GDM1 (cell line): ENCODE measurements around the gene ATP5MC3.

Experiments
- DNase-seq: peaks from one replicate; lab custom pipeline; 2025; lab: John Stamatoyannopoulos, UW

Gene ATP5MC3

GRCh38 chr2:175167792-175168563 is 13.5 kb downstream of the ATP5MC3 start, which contains the start of gene ATF2:
Gene ATF2 (minus strand): TSS chr2:175168203. CDS start chr2:175136443, 31,760 bp downstream.
- peak; percentile 100 for DNase-seq

- DNase-seq = no peak
Observed at GRCh38 chr2:175167076-175167791, 14.3 kb downstream of the ATP5MC3 start.

- no peak for DNase-seq
Observed at GRCh38 chr2:175166216-175166824, 15.2 kb downstream of the ATP5MC3 start.

GRCh38 chr2:175164235-175164634 is 17.3 kb downstream of the ATP5MC3 start:
- DNase-seq = no peak

- no peak for DNase-seq
Observed at GRCh38 chr2:175158894-175159293, 22.6 kb downstream of the ATP5MC3 start.

- no peak for DNase-seq
Observed at GRCh38 chr2:175156534-175156933, 25.0 kb downstream of the ATP5MC3 start.

GRCh38 chr2:175154661-175155082 is 26.8 kb downstream of the ATP5MC3 start:
- no peak for DNase-seq

GRCh38 chr2:175152242-175152641 is 29.3 kb downstream of the ATP5MC3 start:
- no peak for DNase-seq

GRCh38 chr2:175151791-175152190 is 29.7 kb downstream of the ATP5MC3 start:
- DNase-seq = no peak

GRCh38 chr2:175147186-175147585 is 34.3 kb downstream of the ATP5MC3 start:
- DNase-seq = no peak

GRCh38 chr2:175143678-175144077 is 37.8 kb downstream of the ATP5MC3 start:
- no peak for DNase-seq

GRCh38 chr2:175143191-175143590 is 38.3 kb downstream of the ATP5MC3 start:
- DNase-seq = no peak

- DNase-seq = no peak
Observed at GRCh38 chr2:175140332-175140731, 41.2 kb downstream of the ATP5MC3 start.

GRCh38 chr2:175137793-175138192 is 43.7 kb downstream of the ATP5MC3 start:
- no peak for DNase-seq

- DNase-seq = no peak
Observed at GRCh38 chr2:175136334-175137215, 44.9 kb downstream of the ATP5MC3 start.

- DNase-seq = no peak
Observed at GRCh38 chr2:175135862-175136261, 45.6 kb downstream of the ATP5MC3 start.

GRCh38 chr2:175135177-175135576 is 46.3 kb downstream of the ATP5MC3 start:
- DNase-seq = no peak

GRCh38 chr2:175131252-175131651 is 50.3 kb downstream of the ATP5MC3 start:
- no peak for DNase-seq

- no peak for DNase-seq
Observed at GRCh38 chr2:175126661-175127060, 54.8 kb downstream of the ATP5MC3 start.
